Testis (tissue), 3 donors: Measurements from ENCODE around the gene CC2D2A. TPM values are rescaled to one million over a fixed set of nuclear protein-coding genes. Genes with fewer than 3 reads are reported as not detected.

Experiments
- DNase-seq: peaks from one replicate; pipeline ENCODE4 v3.0.0-alpha.2; 2019
- H3K27ac ChIP-seq, 2 donors: fragments of 200-600 bp; sonication (generic); one replicate each; pipeline ENCODE4 v1.5.1; 2019
- H3K27me3 ChIP-seq: fragments of 200-600 bp; sonication (generic); one replicate; pipeline ENCODE4 v1.5.1; 2019
- H3K36me3 ChIP-seq: fragments of 200-600 bp; sonication (generic); one replicate; pipeline ENCODE4 v1.5.1; 2017; ENCODE audit warnings: low read depth; ENCODE audit errors: missing control alignments
- H3K4me1 ChIP-seq: fragments of 200-600 bp; sonication (generic); one replicate; pipeline ENCODE4 v1.5.1; 2019
- H3K4me3 ChIP-seq, 2 donors: fragments of 200-600 bp; sonication (generic); one replicate each; pipeline ENCODE4 v1.5.1; 2017 to 2019
- H3K9me3 ChIP-seq: fragments of 200-600 bp; sonication (generic); one replicate; pipeline ENCODE4 v1.5.1; 2017
- CTCF ChIP-seq, 3 experiments: fragments of 450-650 bp in 2 of 3; fragments of 200-600 bp in 1 of 3; sonication (generic) in 1 of 3; IDR thresholded peaks; one replicate each; pipeline ENCODE4 v1.5.1; 2016 to 2019; ENCODE audit warnings: antibody characterized with exemption in 3 of 3, mild to moderate bottlenecking in 2 of 3, moderate library complexity in 1 of 3
- POLR2A ChIP-seq: fragments of 450-650 bp; IDR thresholded peaks from one replicate; pipeline ENCODE4 v1.6.1; 2017; ENCODE audit warnings: antibody characterized with exemption, mild to moderate bottlenecking, moderate library complexity
- WGBS, 2 donors: methylation state at CpG; one replicate each; pipeline ENCODE4 v1.1.5; 2018; 5-methylcytosine and 5-hydroxymethylcytosine counted together
- intact Hi-C: fragments of 100-400 bp; cut with DNase I; formaldehyde crosslinking; loops from one replicate; pipeline ENCODE4 v1.15.1; 2023; ENCODE audit warnings: low total_unique reads
- polyA plus RNA-seq: library from polyadenylated mRNA; stranded (reverse); fragments of 350-450 nt; fragmentation: Illumina TruSeq; extraction: RNeasy Lipid Tissue Mini Kit (QIAGEN cat#74804); gene quantifications from one replicate; pipeline ENCODE4 v1.2.3, GENCODE V29; 2014; ENCODE audit warnings: low read depth, low replicate concordance; ENCODE audit not compliant: insufficient read depth
- total RNA-seq, 2 donors: library from RNA; depleted of rRNA; stranded (reverse); fragments of >200 nt; gene quantifications; one replicate each; pipeline ENCODE4 v1.2.3, GENCODE V29; 2016

CC2D2A gene
- total and polyA plus RNA-seq, 3 donors from 2014 or later = 16.9 to 23.7 (median 21.9) TPM

GRCh38 chr4:15543537-15544247, 74.0 kb downstream of the CC2D2A start:
- H3K9me3 ChIP-seq = no peaks in the 10 kb centered on the region
- no peak overlapping the region for H3K4me3 ChIP-seq
- H3K4me1 ChIP-seq = peaks cover 3% of the 10 kb centered on the region
- no peak for DNase-seq
- H3K27me3 ChIP-seq = no peaks in the 10 kb centered on the region
- no peaks in the 10 kb centered on the region for H3K36me3 ChIP-seq
- TF ChIP-seq POLR2A (no peak), CTCF (IDR thresholded peaks at IDR 0.05) (no peak)
- WGBS, 2 donors = 75 to 85% methylated on average over 6 of the region's 6 CpGs
- intact Hi-C loops = no loop called here
- H3K27ac ChIP-seq = no peak overlapping the region

GRCh38 chr4:15544248-15544729, 74.6 kb downstream of the CC2D2A start:
- H3K27me3 ChIP-seq = no peaks in the 10 kb centered on the region

GRCh38 chr4:15545371-15545770, 75.7 kb downstream of the CC2D2A start:
- Histone ChIP-seq H3K4me1 (peaks cover 3% of the 10 kb centered on the region), H3K27me3 (no peaks in the 10 kb centered on the region), H3K4me3 (no peak overlapping the region), H3K36me3 (no peaks in the 10 kb centered on the region), H3K9me3 (no peaks in the 10 kb centered on the region), H3K27ac (no peak overlapping the region)
- no peak for TF ChIP-seq CTCF (IDR thresholded peaks at IDR 0.05)
- TF ChIP-seq POLR2A = no peak
- intact Hi-C loops = no loop called here
- no peak for DNase-seq
- WGBS, 2 donors = 94 to 98% methylated on average over 2 of the region's 2 CpGs

More at GRCh38 chr4:15544248-15544729, 74.6 kb downstream of the CC2D2A start:
- no peak for DNase-seq
- no peak for TF ChIP-seq POLR2A
- TF ChIP-seq CTCF (IDR thresholded peaks at IDR 0.05) = no peak
- Histone ChIP-seq H3K9me3 (no peaks in the 10 kb centered on the region), H3K27ac (no peak overlapping the region), H3K4me3 (no peak overlapping the region), H3K36me3 (no peaks in the 10 kb centered on the region), H3K4me1 (peaks cover 3% of the 10 kb centered on the region)
- WGBS, 2 donors = 56 to 93% methylated on average over 1 of the region's 1 CpG
- intact Hi-C loops = no loop called here

GRCh38 chr4:15547392-15547791, 77.7 kb downstream of the CC2D2A start:
- Histone ChIP-seq H3K36me3 (no peaks in the 10 kb centered on the region), H3K27ac (no peak overlapping the region), H3K4me1 (peaks cover 3% of the 10 kb centered on the region), H3K4me3 (no peak overlapping the region), H3K27me3 (no peaks in the 10 kb centered on the region), H3K9me3 (no peaks in the 10 kb centered on the region)
- no peak for DNase-seq
- 74 to 78% methylated on average over 3 of the region's 3 CpGs for WGBS, 2 donors
- TF ChIP-seq CTCF (IDR thresholded peaks at IDR 0.05) = no peak
- TF ChIP-seq POLR2A = no peak
- intact Hi-C loops = no loop called here

GRCh38 chr4:15550491-15550890, 80.8 kb downstream of the CC2D2A start:
- H3K4me1 ChIP-seq = no peaks in the 10 kb centered on the region
- TF ChIP-seq CTCF (IDR thresholded peaks at IDR 0.05) = no peak
- TF ChIP-seq POLR2A = no peak
- intact Hi-C loops = no loop called here
- DNase-seq = no peak
- H3K27me3 ChIP-seq = no peaks in the 10 kb centered on the region
- H3K36me3 ChIP-seq = no peaks in the 10 kb centered on the region
- WGBS, 2 donors = 100% methylated on average over 3 of the region's 3 CpGs
- H3K27ac ChIP-seq = no peak overlapping the region
- no peaks in the 10 kb centered on the region for H3K9me3 ChIP-seq
- no peak overlapping the region for H3K4me3 ChIP-seq
